HCT116 (cell line): ENCODE data around the gene OSBPL5.

Experiments
- CEBPB ChIP-seq: IDR thresholded peaks from 2 replicates; pipeline ENCODE4 v1.6.1; 2012; ENCODE audit warnings: low read depth
- ELF1 ChIP-seq: IDR thresholded peaks from 2 replicates; pipeline ENCODE4 v1.6.1; 2012; ENCODE audit warnings: low read depth, borderline replicate concordance
- EZH2 ChIP-seq: fragments of 200-600 bp; sonication (generic); IDR thresholded peaks from 2 replicates; pipeline ENCODE4 v1.6.1; 2017; ENCODE audit warnings: antibody characterized with exemption, mixed run types
- EZH2phosphoT487 ChIP-seq: fragments of 200-600 bp; IDR thresholded peaks from 2 replicates; pipeline ENCODE4 v1.6.1; 2018; ENCODE audit warnings: antibody characterized with exemption, borderline replicate concordance
- FOSL1 ChIP-seq: IDR thresholded peaks from 2 replicates; pipeline ENCODE4 v1.6.1; 2012; ENCODE audit warnings: low read depth
- RAD21 ChIP-seq: IDR thresholded peaks from 2 replicates; pipeline ENCODE4 v1.6.1; 2012; ENCODE audit warnings: low read depth, mild to moderate bottlenecking
- ZBTB33 ChIP-seq: IDR thresholded peaks from 2 replicates; pipeline ENCODE4 v1.6.1; 2011; ENCODE audit warnings: mild to moderate bottlenecking, low read length, moderate library complexity; ENCODE audit not compliant: insufficient replicate concordance; ENCODE audit errors: extremely low read depth
- ZFX ChIP-seq: fragments of 450-650 bp; IDR thresholded peaks from 2 replicates; pipeline ENCODE4 v1.6.1; 2017
- TF ChIP-seq, protein P1 (sequence below), 3 experiments: fragments of 200-600 bp in 1 of 3; sonication (generic) in 1 of 3; IDR thresholded peaks in 2 of 3; conservative IDR thresholded peaks in 1 of 3; 2 replicates each; pipeline ENCODE4 v1.5.1; 2012 to 2017; ENCODE audit warnings: low read depth in 2 of 3, low read length in 2 of 3, antibody characterized with exemption in 1 of 3, borderline replicate concordance in 1 of 3, control low read depth in 1 of 3, mild to moderate bottlenecking in 1 of 3, mixed read lengths in 1 of 3, mixed run types in 1 of 3, moderate library complexity in 1 of 3; ENCODE audit not compliant: insufficient read depth in 1 of 3

DNA sequence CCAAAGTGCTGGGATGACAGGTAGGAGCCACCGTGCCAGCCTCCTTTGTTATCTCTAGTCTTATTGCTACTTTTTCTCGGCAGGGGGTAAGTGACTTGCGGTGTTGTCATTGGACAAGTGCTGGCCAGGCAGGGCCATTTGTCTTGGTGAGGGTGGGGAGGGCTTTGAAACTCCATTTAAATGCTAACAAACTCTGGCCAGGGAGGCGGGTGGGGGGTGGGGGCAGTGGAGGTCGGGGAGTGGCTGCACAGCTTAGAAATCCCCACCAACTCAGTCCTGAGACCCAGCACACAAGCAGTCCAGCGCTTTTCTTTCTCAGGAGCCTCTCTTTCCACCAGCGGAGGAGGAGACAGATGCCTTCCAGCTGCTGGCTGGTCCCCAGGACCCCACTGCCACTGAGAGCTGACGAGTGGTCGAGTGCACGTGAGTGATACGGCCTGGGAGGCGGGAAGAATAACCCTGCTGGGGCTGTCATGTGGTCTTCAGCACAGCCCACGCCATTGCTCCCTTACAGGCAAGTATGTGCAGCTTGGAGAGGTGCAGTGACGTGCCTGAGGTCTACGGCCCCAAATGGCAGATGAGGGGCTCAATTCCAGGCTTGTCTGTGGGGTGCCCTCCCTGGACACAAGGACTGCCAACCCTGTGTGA is 24.2 kb upstream of the OSBPL5 start:
- TF ChIP-seq EZH2: no peak
- TF ChIP-seq ELF1: no peak
- no peak for TF ChIP-seq FOSL1
- TF ChIP-seq ZBTB33: no peak
- TF ChIP-seq ZFX: no peak
- TF ChIP-seq, protein P1, sequence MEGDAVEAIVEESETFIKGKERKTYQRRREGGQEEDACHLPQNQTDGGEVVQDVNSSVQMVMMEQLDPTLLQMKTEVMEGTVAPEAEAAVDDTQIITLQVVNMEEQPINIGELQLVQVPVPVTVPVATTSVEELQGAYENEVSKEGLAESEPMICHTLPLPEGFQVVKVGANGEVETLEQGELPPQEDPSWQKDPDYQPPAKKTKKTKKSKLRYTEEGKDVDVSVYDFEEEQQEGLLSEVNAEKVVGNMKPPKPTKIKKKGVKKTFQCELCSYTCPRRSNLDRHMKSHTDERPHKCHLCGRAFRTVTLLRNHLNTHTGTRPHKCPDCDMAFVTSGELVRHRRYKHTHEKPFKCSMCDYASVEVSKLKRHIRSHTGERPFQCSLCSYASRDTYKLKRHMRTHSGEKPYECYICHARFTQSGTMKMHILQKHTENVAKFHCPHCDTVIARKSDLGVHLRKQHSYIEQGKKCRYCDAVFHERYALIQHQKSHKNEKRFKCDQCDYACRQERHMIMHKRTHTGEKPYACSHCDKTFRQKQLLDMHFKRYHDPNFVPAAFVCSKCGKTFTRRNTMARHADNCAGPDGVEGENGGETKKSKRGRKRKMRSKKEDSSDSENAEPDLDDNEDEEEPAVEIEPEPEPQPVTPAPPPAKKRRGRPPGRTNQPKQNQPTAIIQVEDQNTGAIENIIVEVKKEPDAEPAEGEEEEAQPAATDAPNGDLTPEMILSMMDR (IDR thresholded peaks at IDR 0.05 in 2 of 3, conservative IDR thresholded peaks at IDR 0.05 in 1 of 3; ENCODE audit: borderline replicate concordance in 1 of 3, insufficient read depth in 1 of 3, low read depth in 2 of 3, low read length in 2 of 3): no peak
- no peak for TF ChIP-seq CEBPB
- no peak for TF ChIP-seq EZH2phosphoT487
- no peak for TF ChIP-seq RAD21
